CD4-positive, alpha-beta T cell (primary cell): ENCODE results near the gene SNTG2. TPM values are rescaled to one million over a fixed set of nuclear protein-coding genes. Genes with fewer than 3 reads are reported as not detected.

Experiments used
- ATAC-seq: fragments of 200-7000 bp; cut with Tn5 transposase; one replicate; pipeline ENCODE4 v1.10.0; 2022; ENCODE audit warnings: mild to moderate bottlenecking; ENCODE audit not compliant: poor library complexity
- CTCF ChIA-PET: fragments of 350-600 bp; sonication (Branson Sonifier 250); formaldehyde crosslinking; loops from one replicate; lab custom pipeline; 2021; ENCODE audit warnings: antibody characterized with exemption, inconsistent platforms; lab: Charles Lee
- POLR2A ChIA-PET: fragments of 350-600 bp; sonication (Branson Sonifier 250); formaldehyde crosslinking; loops from one replicate; lab custom pipeline; 2021; ENCODE audit warnings: antibody characterized with exemption, inconsistent platforms; lab: Charles Lee
- DNase-seq, 14 experiments: peaks; one replicate each; pipeline ENCODE4 v3.0.0-alpha.2; 2013 to 2020; ENCODE audit warnings: mixed read lengths in 2 of 14
- H3K27ac ChIP-seq, 2 donors: one replicate each; pipeline versions ENCODE4 v1.5.1 to v1.7.0; 2013; ENCODE audit warnings: low read length in 2 of 2, low read depth in 1 of 2, mild to moderate bottlenecking in 1 of 2
- H3K27me3 ChIP-seq, 2 experiments: 1 replicate in 1 of 2; 2 replicates in 1 of 2; pipeline versions ENCODE4 v1.6.1 to v1.7.0; 2013; ENCODE audit warnings: low read length in 2 of 2, control low read depth in 1 of 2, mild to moderate bottlenecking in 1 of 2, moderate library complexity in 1 of 2; ENCODE audit not compliant: insufficient read depth in 2 of 2, control insufficient read depth in 1 of 2
- H3K36me3 ChIP-seq: one replicate; pipeline ENCODE4 v1.6.1; 2013; ENCODE audit warnings: low read length, control low read depth; ENCODE audit not compliant: insufficient read depth
- H3K4me1 ChIP-seq: one replicate; pipeline ENCODE4 v1.6.1; 2013; ENCODE audit warnings: low read length, control low read depth; ENCODE audit not compliant: insufficient read depth
- H3K4me3 ChIP-seq: one replicate; pipeline ENCODE4 v1.5.1; 2013; ENCODE audit warnings: mild to moderate bottlenecking, low read length, moderate library complexity
- H3K9me3 ChIP-seq, 2 experiments: 1 replicate in 1 of 2; 2 replicates in 1 of 2; pipeline versions ENCODE4 v1.6.1 to v1.7.0; 2013; ENCODE audit warnings: low read length in 2 of 2, mild to moderate bottlenecking in 2 of 2, control low read depth in 1 of 2, moderate library complexity in 1 of 2; ENCODE audit not compliant: control insufficient read depth in 1 of 2, insufficient read depth in 1 of 2
- H3K27ac Mint-ChIP-seq: one replicate; pipeline ENCODE4 v1.8.0; 2020; ENCODE audit warnings: mixed read lengths
- H3K27me3 Mint-ChIP-seq: one replicate; pipeline ENCODE4 v1.8.0; 2021; ENCODE audit warnings: mixed read lengths
- H3K36me3 Mint-ChIP-seq: one replicate; pipeline ENCODE4 v1.8.0; 2021; ENCODE audit warnings: low read depth, mixed read lengths
- H3K4me1 Mint-ChIP-seq: one replicate; pipeline ENCODE4 v1.8.0; 2021; ENCODE audit warnings: low read depth, mixed read lengths
- H3K4me3 Mint-ChIP-seq: one replicate; pipeline ENCODE4 v1.8.0; 2020; ENCODE audit warnings: mild to moderate bottlenecking, mixed read lengths
- H3K9me3 Mint-ChIP-seq: one replicate; pipeline ENCODE4 v1.8.0; 2020; ENCODE audit warnings: mixed read lengths
- intact Hi-C, 2 experiments: fragments of 100-400 bp; cut with DNase I in 1 of 2; cut with micrococcal nuclease in 1 of 2; formaldehyde crosslinking; loops; one replicate each; pipeline versions ENCODE4 v1.15.1 to v1.9.0; 2023 to 2025; cut with DNase I, micrococcal nuclease
- total RNA-seq, 174 experiments: library from RNA in 2 of 174; stranded (reverse) in 2 of 174; gene quantifications; one replicate each; pipeline ENCODE4 v1.2.3 and lab custom pipeline; 2021 to 2026
- TF ChIP-seq, protein P1 (sequence below): fragments of 200-600 bp; IDR thresholded peaks from one replicate; pipeline ENCODE4 v1.8.0; 2022; ENCODE audit warnings: antibody characterized with exemption, mild to moderate bottlenecking

The SNTG2 gene
- total RNA-seq, 2 experiments from 2014 or later: 1.1 to 1.5 TPM

DNA sequence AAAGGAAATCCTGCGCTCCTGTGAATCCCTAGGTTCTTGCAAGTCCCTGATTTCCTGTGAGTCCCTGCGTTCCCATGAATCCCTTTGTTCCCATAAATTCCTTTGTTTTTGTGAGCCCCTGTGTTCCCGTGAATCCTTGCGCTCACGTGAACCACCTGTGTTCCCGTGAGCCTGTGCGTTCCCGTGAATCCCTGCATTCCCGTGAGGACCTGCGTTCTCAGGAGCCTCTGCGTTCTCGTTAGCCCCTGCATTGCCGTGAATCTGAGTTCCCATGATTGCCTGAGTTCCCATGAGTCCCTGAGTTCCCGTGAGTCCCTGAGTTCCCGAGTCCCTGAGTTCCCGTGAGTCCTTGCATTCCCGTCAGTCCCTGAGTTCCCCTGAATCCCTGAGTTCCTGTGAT, 71.5 kb downstream of the SNTG2 start:
- intact Hi-C loops: no loop called here
- TF ChIP-seq, protein P1, sequence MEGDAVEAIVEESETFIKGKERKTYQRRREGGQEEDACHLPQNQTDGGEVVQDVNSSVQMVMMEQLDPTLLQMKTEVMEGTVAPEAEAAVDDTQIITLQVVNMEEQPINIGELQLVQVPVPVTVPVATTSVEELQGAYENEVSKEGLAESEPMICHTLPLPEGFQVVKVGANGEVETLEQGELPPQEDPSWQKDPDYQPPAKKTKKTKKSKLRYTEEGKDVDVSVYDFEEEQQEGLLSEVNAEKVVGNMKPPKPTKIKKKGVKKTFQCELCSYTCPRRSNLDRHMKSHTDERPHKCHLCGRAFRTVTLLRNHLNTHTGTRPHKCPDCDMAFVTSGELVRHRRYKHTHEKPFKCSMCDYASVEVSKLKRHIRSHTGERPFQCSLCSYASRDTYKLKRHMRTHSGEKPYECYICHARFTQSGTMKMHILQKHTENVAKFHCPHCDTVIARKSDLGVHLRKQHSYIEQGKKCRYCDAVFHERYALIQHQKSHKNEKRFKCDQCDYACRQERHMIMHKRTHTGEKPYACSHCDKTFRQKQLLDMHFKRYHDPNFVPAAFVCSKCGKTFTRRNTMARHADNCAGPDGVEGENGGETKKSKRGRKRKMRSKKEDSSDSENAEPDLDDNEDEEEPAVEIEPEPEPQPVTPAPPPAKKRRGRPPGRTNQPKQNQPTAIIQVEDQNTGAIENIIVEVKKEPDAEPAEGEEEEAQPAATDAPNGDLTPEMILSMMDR: no peak
- POLR2A ChIA-PET: no interaction called here
- no peaks in the 10 kb centered on the region for H3K27me3 ChIP-seq
- CTCF ChIA-PET: no interaction called here
- H3K27me3 Mint-ChIP-seq: peaks cover 7% of the 10 kb centered on the region
- H3K4me3 Mint-ChIP-seq: no peak overlapping the region
- ATAC-seq: no peak
- no peaks in the 10 kb centered on the region for H3K36me3 Mint-ChIP-seq
- no peak overlapping the region for H3K4me3 ChIP-seq
- no peaks in the 10 kb centered on the region for H3K4me1 ChIP-seq
- no peak overlapping the region for H3K27ac Mint-ChIP-seq
- no peaks in the 10 kb centered on the region for H3K36me3 ChIP-seq
- H3K9me3 Mint-ChIP-seq: no peaks in the 10 kb centered on the region
- H3K27ac ChIP-seq: no peak overlapping the region
- H3K4me1 Mint-ChIP-seq: no peaks in the 10 kb centered on the region
- peaks cover 0 to 3% of the 10 kb centered on the region in 2 experiments for H3K9me3 ChIP-seq
- no peak for DNase-seq

DNA sequence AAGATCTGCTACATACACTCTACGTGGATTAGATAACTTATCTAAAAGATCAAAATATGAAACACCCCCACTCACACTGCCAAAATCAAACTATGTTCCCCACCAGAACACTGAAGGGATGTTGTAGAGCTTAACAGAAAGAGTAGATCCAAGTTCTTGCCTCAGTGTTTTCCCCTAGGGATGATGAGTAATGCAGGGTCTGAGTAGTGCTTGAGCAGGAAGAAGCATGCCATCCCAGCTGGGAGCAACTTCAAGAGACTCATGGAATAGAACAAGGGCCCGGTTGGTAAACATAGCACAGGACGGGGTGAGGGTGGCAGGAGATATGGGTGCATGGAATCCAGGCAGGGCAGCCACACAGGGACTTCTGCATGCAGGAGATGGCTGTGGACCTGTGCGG, 74.3 kb downstream of the SNTG2 start:
- Histone ChIP-seq H3K9me3 (peaks cover 0 to 3% of the 10 kb centered on the region in 2 experiments), H3K4me3 (no peak overlapping the region), H3K27ac (no peak overlapping the region), H3K4me1 (no peaks in the 10 kb centered on the region), H3K36me3 (no peaks in the 10 kb centered on the region), H3K27me3 (no peaks in the 10 kb centered on the region)
- intact Hi-C loops: no loop called here
- Mint-ChIP-seq H3K4me1 (no peaks in the 10 kb centered on the region), H3K9me3 (no peaks in the 10 kb centered on the region), H3K4me3 (no peak overlapping the region), H3K36me3 (no peaks in the 10 kb centered on the region), H3K27ac (no peak overlapping the region), H3K27me3 (peaks cover 7% of the 10 kb centered on the region)
- ATAC-seq (no peak), DNase-seq (no peak)
- CTCF ChIA-PET: no interaction called here
- POLR2A ChIA-PET: no interaction called here
- TF ChIP-seq, protein P1: no peak

DNA sequence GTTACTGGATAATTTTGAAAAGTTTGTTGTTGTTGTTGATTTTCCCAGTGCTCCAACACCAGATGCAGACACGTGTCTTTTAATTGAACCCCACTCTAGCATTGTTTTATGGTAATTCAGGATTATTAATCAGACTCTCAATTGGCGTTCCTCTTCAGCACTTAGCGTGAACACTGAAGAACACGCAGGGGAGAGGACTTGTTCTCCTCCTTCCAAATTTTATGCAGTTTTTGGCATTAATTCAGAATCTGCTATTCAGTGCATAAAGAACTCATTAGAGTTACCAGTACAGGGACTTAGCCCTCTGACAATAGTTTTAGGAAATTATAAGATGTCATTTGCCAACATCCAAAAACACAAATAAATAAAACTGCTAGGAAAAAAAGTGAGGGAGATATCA, 75.5 kb downstream of the SNTG2 start:
- H3K27ac ChIP-seq: no peak overlapping the region
- DNase-seq (no peak), ATAC-seq (no peak)
- no peaks in the 10 kb centered on the region for H3K27me3 ChIP-seq
- H3K4me1 ChIP-seq: no peaks in the 10 kb centered on the region
- peaks cover 0 to 3% of the 10 kb centered on the region in 2 experiments for H3K9me3 ChIP-seq
- H3K36me3 ChIP-seq: no peaks in the 10 kb centered on the region
- Mint-ChIP-seq H3K4me1 (no peaks in the 10 kb centered on the region), H3K9me3 (no peaks in the 10 kb centered on the region), H3K27ac (no peak overlapping the region), H3K36me3 (no peaks in the 10 kb centered on the region), H3K4me3 (no peak overlapping the region), H3K27me3 (peaks cover 7% of the 10 kb centered on the region)
- ChIA-PET CTCF (no interaction called here), POLR2A (no interaction called here)
- intact Hi-C loops: no loop called here
- no peak overlapping the region for H3K4me3 ChIP-seq
- TF ChIP-seq, protein P1: no peak
